VCaP (cell line): Measurements from ENCODE around the gene ZNG1F.
"Not testable (repeated sequence)": the region's sequence is repeated elsewhere in the genome, so short reads cannot be mapped to it uniquely, and the experiment has no call there.

Source experiments
- H3K27ac ChIP-seq: fragments of 450-650 bp; 2 replicates; pipeline ENCODE4 v1.5.1; 2017

ZNG1F gene

GRCh38 chr9:41124250-41125108, 64.6 kb downstream of the ZNG1F start:
- not testable (repeated sequence) for H3K27ac ChIP-seq

- not testable (repeated sequence) for H3K27ac ChIP-seq
Measured at GRCh38 chr9:41123812-41124211, 65.3 kb downstream of the ZNG1F start.

GRCh38 chr9:41123396-41123795, 65.7 kb downstream of the ZNG1F start:
- not testable (repeated sequence) for H3K27ac ChIP-seq

GRCh38 chr9:41120696-41121095, 68.4 kb downstream of the ZNG1F start:
- H3K27ac ChIP-seq = not testable (repeated sequence)

- not testable (repeated sequence) for H3K27ac ChIP-seq
Measured at GRCh38 chr9:41119719-41120118, 69.4 kb downstream of the ZNG1F start.

- H3K27ac ChIP-seq = not testable (repeated sequence)
Measured at GRCh38 chr9:41119311-41119710, 69.8 kb downstream of the ZNG1F start.

GRCh38 chr9:41113348-41113747, 75.8 kb downstream of the ZNG1F start:
- H3K27ac ChIP-seq = not testable (repeated sequence)

- not testable (repeated sequence) for H3K27ac ChIP-seq
Measured at GRCh38 chr9:41111414-41111813, 77.7 kb downstream of the ZNG1F start.

GRCh38 chr9:41110913-41111312, 78.2 kb downstream of the ZNG1F start:
- H3K27ac ChIP-seq = not testable (repeated sequence)

GRCh38 chr9:41109253-41109652, 79.9 kb downstream of the ZNG1F start:
- not testable (repeated sequence) for H3K27ac ChIP-seq

GRCh38 chr9:41108816-41109215, 80.3 kb downstream of the ZNG1F start:
- H3K27ac ChIP-seq = not testable (repeated sequence)

GRCh38 chr9:41106472-41107116, 82.5 kb downstream of the ZNG1F start:
- H3K27ac ChIP-seq = not testable (repeated sequence)

GRCh38 chr9:41105557-41106253, 83.4 kb downstream of the ZNG1F start:
- H3K27ac ChIP-seq = not testable (repeated sequence)

- not testable (repeated sequence) for H3K27ac ChIP-seq
Measured at GRCh38 chr9:41104542-41104941, 84.6 kb downstream of the ZNG1F start.

GRCh38 chr9:41100508-41100907, 88.6 kb downstream of the ZNG1F start:
- H3K27ac ChIP-seq = not testable (repeated sequence)

- not testable (repeated sequence) for H3K27ac ChIP-seq
Measured at GRCh38 chr9:41098759-41099158, 90.4 kb downstream of the ZNG1F start.

- not testable (repeated sequence) for H3K27ac ChIP-seq
Measured at GRCh38 chr9:41095060-41095459, 94.1 kb downstream of the ZNG1F start.

GRCh38 chr9:41094010-41094773, 94.9 kb downstream of the ZNG1F start:
- not testable (repeated sequence) for H3K27ac ChIP-seq

- not testable (repeated sequence) for H3K27ac ChIP-seq
Measured at GRCh38 chr9:41090922-41091321, 98.2 kb downstream of the ZNG1F start.

GRCh38 chr9:41090386-41090785, 98.7 kb downstream of the ZNG1F start:
- H3K27ac ChIP-seq = not testable (repeated sequence)
